HepG2 (cell line): Measurements from ENCODE around the gene KAZN. TPM values are rescaled to one million over a fixed set of nuclear protein-coding genes. Genes with fewer than 3 reads are reported as not detected.

Experiments
- ARNT2 ChIP-seq: sonication (generic); formaldehyde crosslinking; IDR thresholded peaks from 2 replicates; pipeline ENCODE4 v1.8.0; 2022; ENCODE audit warnings: mild to moderate bottlenecking, low read depth, missing genetic modification reagents, moderate library complexity
- CHD4 ChIP-seq: fragments of 200-600 bp; sonication (generic); IDR thresholded peaks from 2 replicates; pipeline ENCODE4 v1.7.0; 2017; ENCODE audit warnings: mild to moderate bottlenecking, low read length, borderline replicate concordance
- FOXP4 ChIP-seq: sonication (generic); formaldehyde crosslinking; IDR thresholded peaks from 2 replicates; pipeline ENCODE4 v1.4.0; 2020; ENCODE audit warnings: missing genetic modification reagents
- MED1 ChIP-seq: sonication (generic); formaldehyde crosslinking; IDR thresholded peaks from 2 replicates; pipeline ENCODE4 v1.4.0; 2020; ENCODE audit warnings: missing genetic modification reagents
- MYNN ChIP-seq: sonication (generic); formaldehyde crosslinking; IDR thresholded peaks from 2 replicates; pipeline ENCODE4 v1.4.0; 2020; ENCODE audit warnings: mild to moderate bottlenecking, low read depth, missing genetic modification reagents
- PBX3 ChIP-seq: sonication (generic); formaldehyde crosslinking; IDR thresholded peaks from 2 replicates; pipeline ENCODE4 v1.8.1; 2023; ENCODE audit warnings: missing genetic modification reagents, inconsistent platforms, borderline replicate concordance
- PLRG1 ChIP-seq: fragments of 450-650 bp; conservative IDR thresholded peaks from 2 replicates; pipeline ENCODE4 v1.6.1; 2016
- RFX5 ChIP-seq: IDR thresholded peaks from 2 replicates; pipeline ENCODE4 v1.6.1; 2011; ENCODE audit warnings: low read depth, low read length, improper control_type of control experiment
- SETDB1 ChIP-seq: sonication (generic); formaldehyde crosslinking; IDR thresholded peaks from 2 replicates; pipeline ENCODE4 v1.5.1; 2020; ENCODE audit warnings: missing genetic modification reagents, mild to moderate bottlenecking, borderline replicate concordance
- SNAPC4 ChIP-seq: sonication (generic); formaldehyde crosslinking; IDR thresholded peaks from 2 replicates; pipeline ENCODE4 v1.4.0; 2020; ENCODE audit warnings: mild to moderate bottlenecking, missing genetic modification reagents
- STAT5B ChIP-seq: sonication (generic); formaldehyde crosslinking; IDR thresholded peaks from 2 replicates; pipeline ENCODE4 v1.4.0; 2020; ENCODE audit warnings: missing genetic modification reagents
- TCF7 ChIP-seq: sonication (generic); IDR thresholded peaks from 2 replicates; pipeline ENCODE4 v1.6.1; 2016; ENCODE audit warnings: antibody characterized with exemption, low read depth
- TEAD3 ChIP-seq: optimal IDR thresholded peaks from 2 replicates; pipeline ENCODE3; 2016; ENCODE audit warnings: borderline replicate concordance
- TGIF2 ChIP-seq: IDR thresholded peaks from 2 replicates; pipeline ENCODE4 v1.6.1; 2016; ENCODE audit warnings: control low read depth, missing compliant biosample characterization
- ZBTB14 ChIP-seq: sonication (generic); formaldehyde crosslinking; IDR thresholded peaks from 2 replicates; pipeline ENCODE4 v1.4.0; 2020; ENCODE audit warnings: missing genetic modification reagents
- ZC3H4 ChIP-seq: sonication (generic); formaldehyde crosslinking; IDR thresholded peaks from 2 replicates; pipeline ENCODE4 v1.4.0; 2020; ENCODE audit warnings: missing genetic modification reagents, borderline replicate concordance
- ZFP62 ChIP-seq: sonication (generic); formaldehyde crosslinking; IDR thresholded peaks from 2 replicates; pipeline ENCODE4 v1.4.0; 2020; ENCODE audit warnings: missing genetic modification reagents
- ZFP82 ChIP-seq: sonication (generic); formaldehyde crosslinking; IDR thresholded peaks from 2 replicates; pipeline ENCODE4 v1.5.1; 2020; ENCODE audit warnings: mild to moderate bottlenecking, missing genetic modification reagents, borderline replicate concordance
- ZFX ChIP-seq: sonication (generic); formaldehyde crosslinking; IDR thresholded peaks from 2 replicates; pipeline ENCODE4 v1.4.0; 2020; ENCODE audit warnings: mild to moderate bottlenecking, low read depth, missing genetic modification reagents, moderate library complexity
- ZNF234 ChIP-seq: sonication (generic); formaldehyde crosslinking; conservative IDR thresholded peaks from 2 replicates; pipeline ENCODE4 v1.5.1; 2020; ENCODE audit warnings: mild to moderate bottlenecking, missing genetic modification reagents
- ZNF607 ChIP-seq: sonication (generic); formaldehyde crosslinking; IDR thresholded peaks from 2 replicates; pipeline ENCODE4 v1.5.1; 2020; ENCODE audit warnings: missing genetic modification reagents, mild to moderate bottlenecking, borderline replicate concordance
- polyA plus RNA-seq, 8 experiments: library from polyadenylated mRNA; depleted of rRNA in 3 of 8; stranded (reverse) in 7 of 8; unstranded in 1 of 8; fragments of >200 nt; fragmentation: Illumina TruSeq in 4 of 8; extraction: Trizol in 4 of 8; gene quantifications; 2 replicates each; pipeline versions ENCODE4 v1.2.1 to v1.2.3, GENCODE V29; 2011 to 2016; ENCODE audit warnings: low read depth in 4 of 8, missing spikeins in 1 of 8, mixed read lengths in 1 of 8; ENCODE audit not compliant: insufficient read depth in 1 of 8
- total RNA-seq, 5 experiments: library from RNA; depleted of rRNA; stranded (reverse); fragments of >200 nt; fragmentation: Illumina TruSeq; extraction: Trizol; gene quantifications; 2 replicates each; pipeline ENCODE4 v1.2.3, GENCODE V29; 2016; ENCODE audit warnings: low read depth in 1 of 5

The KAZN gene
- total and polyA plus RNA-seq, 2 of the 13 experiments (the other 11 are each of a cell fraction or from before 2014, with no cell fraction given) = 10.4 to 13.5 TPM

GRCh38 chr1:15128520-15129313 is 530.2 kb downstream of the KAZN start (continued):
- TF ChIP-seq ZNF234 (CRISPR knock-in tag) = no peak
- TF ChIP-seq SETDB1 = no peak
- no peak for TF ChIP-seq SNAPC4 (CRISPR knock-in tag)
- TF ChIP-seq MYNN = no peak
- TF ChIP-seq ZC3H4 (CRISPR knock-in tag) = no peak
- TF ChIP-seq STAT5B (CRISPR knock-in tag) = no peak
- no peak for TF ChIP-seq ARNT2 (CRISPR knock-in tag)
- TF ChIP-seq PLRG1 = no peak
- 0 out of 2 replicates have a peak, but pooled peaks have one; percentile 14 for TF ChIP-seq FOXP4 (CRISPR knock-in tag)
- TF ChIP-seq TGIF2 (CRISPR knock-in tag) = no peak
- 0 out of 2 replicates have a peak, but pooled peaks have one; percentile 34 for TF ChIP-seq MED1 (CRISPR knock-in tag)
- TF ChIP-seq CHD4 = no peak
- no peak for TF ChIP-seq ZFP62 (CRISPR knock-in tag)
- TF ChIP-seq ZNF607 (CRISPR knock-in tag) = no peak
- no peak for TF ChIP-seq ZBTB14 (CRISPR knock-in tag)
- no peak for TF ChIP-seq RFX5
- TF ChIP-seq PBX3 (CRISPR knock-in tag) = no peak
- TF ChIP-seq TEAD3 = no peak
- peak; percentile 66; the same call in 1 of the 2 replicates for TF ChIP-seq ZFX (CRISPR knock-in tag)
- no peak for TF ChIP-seq TCF7
- no peak for TF ChIP-seq ZFP82 (CRISPR knock-in tag)
